Osteocyte (in vitro differentiated cells): ENCODE measurements around the gene IDH3B. TPM values are rescaled to one million over a fixed set of nuclear protein-coding genes. Genes with fewer than 3 reads are reported as not detected.

ENCODE experiments used
- DNase-seq: peaks from one replicate; pipeline ENCODE4 v3.0.0; 2021; ENCODE audit warnings: mixed read lengths; ENCODE audit not compliant: unreplicated experiment; ENCODE audit errors: extremely low spot score
- H3K27ac Mint-ChIP-seq: one replicate; pipeline ENCODE4 v1.8.0; 2021; ENCODE audit warnings: mild to moderate bottlenecking, mixed read lengths; ENCODE audit not compliant: unreplicated experiment
- H3K27me3 Mint-ChIP-seq: one replicate; pipeline ENCODE4 v1.8.0; 2021; ENCODE audit warnings: mixed read lengths; ENCODE audit not compliant: unreplicated experiment
- H3K36me3 Mint-ChIP-seq: one replicate; pipeline ENCODE4 v1.8.0; 2021; ENCODE audit warnings: mixed read lengths; ENCODE audit not compliant: unreplicated experiment
- H3K4me1 Mint-ChIP-seq: one replicate; pipeline ENCODE4 v1.8.0; 2021; ENCODE audit warnings: mixed read lengths; ENCODE audit not compliant: unreplicated experiment
- H3K4me3 Mint-ChIP-seq: one replicate; pipeline ENCODE4 v1.8.0; 2021; ENCODE audit warnings: mild to moderate bottlenecking, moderate library complexity, mixed read lengths; ENCODE audit not compliant: unreplicated experiment
- H3K9me3 Mint-ChIP-seq: one replicate; pipeline ENCODE4 v1.8.0; 2021; ENCODE audit warnings: mixed read lengths; ENCODE audit not compliant: unreplicated experiment
- CTCF ChIP-seq: fragments of 200-600 bp; sonication (generic); IDR thresholded peaks from 2 replicates; pipeline ENCODE4 v1.5.0; 2021; ENCODE audit warnings: antibody characterized with exemption, mild to moderate bottlenecking, moderate library complexity
- total RNA-seq: library from RNA; stranded (reverse); gene quantifications from 2 replicates; pipeline ENCODE4 v1.2.1, GENCODE V29; 2021

The IDH3B gene
- total RNA-seq, 1 donor from 2014 or later, result 86.6 TPM

GRCh38 chr20:2652724-2653555 is 11.1 kb downstream of the IDH3B start:
- Mint-ChIP-seq H3K27ac (peak overlapping the region; percentile 67), H3K36me3 (peaks cover 25% of the 10 kb centered on the region), H3K4me3 (peak overlapping the region; percentile 91), H3K4me1 (peaks cover 21% of the 10 kb centered on the region), H3K9me3 (no peaks in the 10 kb centered on the region), H3K27me3 (no peaks in the 10 kb centered on the region)
- TF ChIP-seq CTCF, result no peak
- no peak for DNase-seq

- TF ChIP-seq CTCF, result no peak
- H3K4me1 Mint-ChIP-seq, result peaks cover 21% of the 10 kb centered on the region
- H3K4me3 Mint-ChIP-seq, result peak within 1 kb of the TSS; percentile 91
- H3K36me3 Mint-ChIP-seq, result peaks cover 16% of the 10 kb centered on the region
- peak within 1 kb of the TSS; percentile 96 for H3K27ac Mint-ChIP-seq
- H3K9me3 Mint-ChIP-seq, result no peaks in the 10 kb centered on the region
- H3K27me3 Mint-ChIP-seq, result no peaks in the 10 kb centered on the region
- peak; percentile 98 for DNase-seq
Measured at GRCh38 chr20:2651772-2652723, 12.0 kb downstream of the IDH3B start, which contains the start of gene NOP56. TSS of gene NOP56 (plus strand) at chr20:2652632. CDS start at chr20:2652661, 29 bp downstream.

GRCh38 chr20:2643708-2644107 is 20.3 kb downstream of the IDH3B start:
- no peak for DNase-seq
- TF ChIP-seq CTCF, result no peak
- no peaks in the 10 kb centered on the region for H3K9me3 Mint-ChIP-seq
- H3K4me1 Mint-ChIP-seq, result no peaks in the 10 kb centered on the region
- H3K27me3 Mint-ChIP-seq, result no peaks in the 10 kb centered on the region
- H3K36me3 Mint-ChIP-seq, result peaks cover 3% of the 10 kb centered on the region
- no peak overlapping the region for H3K27ac Mint-ChIP-seq
- no peak overlapping the region for H3K4me3 Mint-ChIP-seq

GRCh38 chr20:2640899-2641298 is 23.1 kb downstream of the IDH3B start:
- Mint-ChIP-seq H3K4me3 (no peak overlapping the region), H3K27me3 (peaks cover 9% of the 10 kb centered on the region), H3K36me3 (peaks cover 3% of the 10 kb centered on the region), H3K9me3 (no peaks in the 10 kb centered on the region), H3K4me1 (no peaks in the 10 kb centered on the region), H3K27ac (no peak overlapping the region)
- no peak for DNase-seq
- no peak for TF ChIP-seq CTCF
